GM13976 (cell line): ENCODE measurements around the gene PTGR3.

ENCODE experiments used
- DNase-seq: peaks from one replicate; pipeline ENCODE4 v3.0.0; 2012; ENCODE audit warnings: low spot score
- CTCF ChIP-seq: IDR thresholded peaks from 2 replicates; pipeline ENCODE4 v1.5.1; 2012; ENCODE audit warnings: borderline replicate concordance, mild to moderate bottlenecking; ENCODE audit not compliant: insufficient read depth; ENCODE audit errors: extremely low read depth, missing control alignments, control extremely low read depth
- in situ Hi-C: fragments of 300-500 bp; cut with MboI; formaldehyde crosslinking; loops from one replicate; pipeline ENCODE4 v1.12.0; 2022; ENCODE audit warnings: low sequenced_read_pairs, mixed read lengths, inconsistent platforms; ENCODE audit not compliant: unreplicated experiment

PTGR3 gene

DNA sequence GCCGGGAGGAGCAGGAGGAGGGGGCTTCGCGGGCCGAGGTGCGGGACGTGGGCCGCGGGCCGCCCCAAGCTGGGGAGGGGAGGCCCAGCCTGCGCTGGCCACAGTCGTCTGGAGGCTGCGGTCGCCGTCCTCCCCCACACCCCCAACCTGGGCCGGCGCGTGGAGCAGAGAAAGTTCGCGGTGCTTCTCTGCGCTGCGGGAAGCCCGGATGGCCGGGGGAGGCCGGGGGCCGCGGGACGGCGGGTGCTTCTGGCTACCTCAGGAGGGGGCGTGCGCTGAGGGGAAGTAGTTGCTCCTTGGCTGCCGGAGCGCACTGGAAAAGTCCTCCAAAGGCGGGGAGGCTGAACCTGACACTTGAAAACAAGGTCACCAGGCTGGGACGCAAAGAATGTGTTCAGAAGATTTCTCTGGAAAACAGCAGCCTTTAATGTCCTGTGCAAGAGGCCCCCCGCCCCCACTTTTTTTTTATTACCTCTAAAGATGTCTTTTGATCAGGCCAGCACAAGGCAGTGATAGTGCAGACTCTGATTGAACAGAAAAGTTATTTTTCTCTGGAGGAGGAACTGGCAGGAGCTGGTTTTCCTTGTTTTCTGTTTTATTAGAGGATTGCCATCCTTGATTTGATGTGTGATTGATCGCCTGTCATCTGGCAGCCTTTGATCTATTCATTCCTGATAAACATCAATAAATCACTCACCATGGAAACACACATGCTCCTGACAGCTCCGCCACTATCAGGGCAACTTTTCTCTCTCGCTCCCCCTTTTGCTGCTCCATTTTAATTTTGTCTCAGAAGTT is 3.2 kb upstream of the PTGR3 start:
- peak; percentile 55 for DNase-seq
- TF ChIP-seq CTCF, result no peak

DNA sequence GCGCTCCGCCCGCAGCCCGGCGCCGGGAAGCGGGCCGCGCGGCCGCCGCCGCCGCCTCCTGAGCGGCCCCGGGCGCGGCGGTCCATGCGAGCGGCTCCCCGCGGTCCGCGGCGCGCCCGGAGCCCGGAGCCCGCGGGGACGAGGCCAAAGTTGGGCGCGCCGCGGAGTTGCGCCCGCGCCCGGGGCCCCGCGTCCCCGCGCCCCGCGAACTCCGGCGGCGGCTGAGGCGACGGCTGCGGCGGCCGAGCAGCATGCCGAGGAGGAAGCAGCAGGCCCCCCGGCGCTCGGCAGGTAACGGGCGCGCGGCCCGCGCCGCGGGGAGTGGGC is 2.6 kb upstream of the PTGR3 start:
- in situ Hi-C loops, result no loop called here
- no peak for TF ChIP-seq CTCF
- DNase-seq, result peak; percentile 47

More for the DNA sequence above, 3.2 kb upstream of the PTGR3 start:
- in situ Hi-C loops, result no loop called here

DNA sequence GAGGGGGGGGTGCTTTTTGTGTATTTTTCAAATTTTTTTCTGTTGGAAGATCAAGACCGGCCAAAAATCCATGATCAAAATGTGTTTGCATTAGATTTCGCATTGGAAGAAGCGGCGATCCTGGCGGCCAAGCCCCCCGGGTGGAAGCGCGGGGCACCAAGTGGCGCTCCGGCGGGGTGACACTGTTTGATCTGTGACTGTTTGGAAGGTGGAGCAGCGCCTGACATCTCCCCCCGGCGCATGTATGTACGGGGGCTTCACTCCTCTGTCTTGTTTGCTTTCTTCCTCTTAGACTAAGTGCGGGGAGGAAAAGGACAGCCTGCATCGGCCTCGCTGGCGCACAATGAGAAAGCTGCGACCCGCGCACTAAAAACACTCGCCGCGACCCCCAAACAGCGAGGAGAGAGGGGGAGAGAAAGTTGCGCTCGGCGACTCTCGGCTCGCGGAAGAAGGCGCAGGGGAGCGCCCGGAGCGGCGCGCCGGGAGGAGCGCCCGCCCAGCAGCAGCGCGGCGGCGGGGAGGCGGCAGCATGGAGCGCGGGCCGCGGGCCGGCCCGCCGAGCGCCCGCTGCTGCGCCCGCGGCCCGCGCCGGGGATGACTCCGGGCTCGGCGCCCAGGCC is 2.2 kb upstream of the PTGR3 start:
- peak; percentile 65 for DNase-seq
- in situ Hi-C loops, result no loop called here
- TF ChIP-seq CTCF, result no peak

DNA sequence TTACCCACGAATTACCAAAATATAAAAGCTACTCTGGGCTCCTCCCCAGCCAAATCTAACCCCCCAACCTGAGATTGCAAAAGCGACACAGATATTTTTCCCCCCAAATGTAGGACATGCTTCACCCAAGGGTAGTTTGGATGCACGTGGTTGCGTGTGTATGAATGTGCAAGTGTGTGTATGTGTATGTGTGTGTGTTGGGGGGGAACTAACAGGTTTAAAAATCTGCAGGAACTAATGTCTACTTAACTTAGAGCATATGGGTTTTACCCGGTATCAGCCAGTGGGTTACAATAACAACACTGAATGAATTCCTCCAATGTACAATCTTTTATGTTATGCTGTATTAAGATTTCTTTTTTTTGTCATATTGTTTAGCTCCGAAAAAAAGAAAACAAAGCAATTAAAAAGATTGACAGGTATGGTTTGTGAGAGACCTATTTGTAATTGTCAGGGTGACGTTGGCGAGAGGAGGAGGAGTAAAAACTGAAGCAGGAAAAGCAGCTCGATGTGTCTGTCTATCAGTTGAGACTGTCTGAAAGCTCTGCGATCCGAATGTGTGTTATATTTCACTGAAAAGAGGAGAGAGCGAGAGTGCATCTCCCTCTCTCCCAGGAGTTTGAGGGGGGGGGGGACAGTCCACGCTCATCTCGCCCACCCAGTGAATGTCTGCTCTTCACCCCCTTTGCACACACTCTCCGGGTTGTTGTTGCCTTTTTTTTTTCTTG is 1.5 kb upstream of the PTGR3 start, which contains the start of gene TSHZ1:
TSHZ1 (plus strand) TSS at position 524 of the 728 bp plus-strand sequence. CDS start 1,080 bp downstream, outside the sequence.
- in situ Hi-C loops, result no loop called here
- no peak for TF ChIP-seq CTCF
- peak; percentile 85 for DNase-seq

- in situ Hi-C loops, result no loop called here
- TF ChIP-seq CTCF, result no peak
- no peak for DNase-seq
These were observed 966 bp upstream of the PTGR3 start for GRCh38 chr18:75209951-75210258.

GRCh38 chr18:75208836-75209128 is 157 bp downstream of the PTGR3 start:
- in situ Hi-C loops, result no loop called here
- TF ChIP-seq CTCF, result no peak
- no peak for DNase-seq
